DOHH2 (cell line): ENCODE measurements around the gene GIMAP2.

ENCODE experiments used
- CTCF ChIP-seq: fragments of 200-600 bp; sonication (generic); IDR thresholded peaks from one replicate; pipeline ENCODE4 v1.5.1; 2014; ENCODE audit warnings: antibody characterized with exemption, mild to moderate bottlenecking, low read depth, low read length; ENCODE audit not compliant: poor library complexity, severe bottlenecking
- EZH2phosphoT487 ChIP-seq: fragments of 200-600 bp; sonication (generic); IDR thresholded peaks from 2 replicates; pipeline ENCODE4 v1.6.1; 2017; ENCODE audit warnings: borderline replicate concordance, mild to moderate bottlenecking, antibody characterized with exemption, low read length, moderate library complexity, mixed read lengths

- TF ChIP-seq EZH2phosphoT487 (no peak), CTCF (no peak)
Observed at GRCh38 chr7:150645259-150646020, 40.1 kb upstream of the GIMAP2 start.
